COLO829 (cell line): Measurements from ENCODE around the gene NHSL1.

ENCODE experiments used
- DNase-seq: peaks from one replicate; pipeline ENCODE4 v3.0.0; 2012; ENCODE audit warnings: low spot score

NHSL1 gene

GRCh38 chr6:138372711-138373463, 126.4 kb downstream of the NHSL1 start:
- DNase-seq, result peak; percentile 13
